B cell (primary cell): ENCODE results near the gene TERC.

Source experiments
- CTCF ChIP-seq: fragments of 200-600 bp; IDR thresholded peaks from one replicate; pipeline ENCODE4 v1.8.0; 2022; ENCODE audit warnings: antibody characterized with exemption, mild to moderate bottlenecking
- EZH2 ChIP-seq: IDR thresholded peaks from 2 replicates; pipeline ENCODE4 v1.6.1; 2012; ENCODE audit warnings: borderline replicate concordance, low read depth, mild to moderate bottlenecking, moderate library complexity, low read length; ENCODE audit not compliant: insufficient read depth, poor library complexity, severe bottlenecking

DNA sequence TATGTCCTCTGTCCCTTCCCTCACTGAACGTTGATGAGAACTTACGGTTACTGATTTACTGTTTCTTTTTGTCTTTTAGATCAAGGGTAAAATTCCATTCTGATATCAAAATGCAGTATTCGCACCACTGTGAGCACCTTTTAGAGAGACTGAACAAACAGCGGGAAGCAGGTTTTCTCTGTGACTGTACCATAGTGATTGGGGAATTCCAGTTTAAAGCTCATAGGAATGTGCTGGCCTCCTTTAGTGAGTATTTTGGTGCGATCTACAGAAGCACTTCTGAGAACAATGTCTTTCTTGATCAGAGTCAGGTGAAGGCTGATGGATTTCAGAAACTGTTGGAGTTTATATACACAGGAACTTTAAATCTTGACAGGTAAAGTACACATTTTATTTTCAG lies 9.3 kb upstream of the TERC start:
- TF ChIP-seq EZH2 (no peak), CTCF (no peak)
